Measurements from ENCODE around the gene BCAP31.
"Not testable (repeated sequence)": the region's sequence is repeated elsewhere in the genome, so short reads cannot be mapped to it uniquely, and the experiment has no call there.

The BCAP31 gene

DNA sequence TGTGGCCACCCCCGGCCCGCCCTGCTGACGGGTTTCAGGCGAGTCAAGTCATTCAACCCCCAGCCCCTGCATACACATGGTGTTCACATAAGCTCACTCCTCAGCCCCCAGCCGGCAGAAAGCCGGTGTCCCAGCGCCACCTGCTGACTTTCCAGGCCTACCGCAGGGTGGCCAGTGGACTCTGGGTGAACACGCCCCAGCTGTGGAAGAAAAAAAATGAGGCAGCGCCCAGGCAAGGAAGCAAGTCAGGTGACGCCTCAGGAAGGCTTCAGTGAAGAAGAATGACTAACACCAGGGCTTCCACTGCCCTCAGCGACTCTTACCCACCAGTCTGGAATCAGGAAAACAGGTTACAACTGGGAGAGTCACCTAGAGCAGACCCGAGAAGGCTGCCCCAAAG is 15.8 kb downstream of the BCAP31 start:
- no peak for DNase-seq (ENCODE audit: low read depth)

DNA sequence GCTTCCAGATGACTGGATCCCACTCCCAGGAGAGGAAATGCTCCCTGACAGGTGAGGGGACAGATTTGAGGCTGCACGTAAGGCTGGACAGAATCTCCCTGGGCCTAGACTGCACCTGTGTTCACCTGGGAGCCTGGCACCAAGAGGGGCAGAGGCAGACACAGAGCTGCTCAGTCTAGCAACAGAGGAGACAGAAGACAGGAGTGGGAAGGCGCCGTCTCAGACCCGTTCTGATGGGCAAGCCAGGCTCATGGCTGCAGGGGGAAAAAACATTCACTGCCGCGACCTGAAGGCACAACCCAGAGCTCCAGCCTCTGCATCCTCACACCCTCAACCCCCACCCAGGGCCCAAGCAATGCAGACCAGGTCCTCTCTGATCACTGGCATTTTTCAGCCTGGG is 16.8 kb downstream of the BCAP31 start:
- no peak for DNase-seq (ENCODE audit: low read depth)

DNA sequence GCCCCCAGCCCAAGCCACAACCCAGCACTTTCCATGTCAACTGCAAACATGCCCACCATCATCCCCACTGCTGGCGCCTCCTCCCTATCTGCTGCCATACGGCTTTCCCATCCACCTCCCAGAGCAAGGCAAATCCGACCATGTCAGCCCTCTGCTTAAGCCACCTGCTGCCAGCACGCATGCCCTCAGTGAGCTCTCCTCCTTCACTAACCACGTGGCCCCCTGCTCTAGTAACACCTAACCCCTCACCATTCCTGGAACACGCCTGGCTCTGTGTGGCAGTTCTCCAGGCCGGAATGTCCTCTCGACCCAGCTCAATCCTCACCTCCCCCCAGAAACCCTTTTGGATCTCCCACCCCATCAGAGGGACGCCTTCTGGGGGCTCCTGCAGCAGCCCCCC is 17.4 kb downstream of the BCAP31 start:
- DNase-seq (ENCODE audit: low read depth), result no peak

DNA sequence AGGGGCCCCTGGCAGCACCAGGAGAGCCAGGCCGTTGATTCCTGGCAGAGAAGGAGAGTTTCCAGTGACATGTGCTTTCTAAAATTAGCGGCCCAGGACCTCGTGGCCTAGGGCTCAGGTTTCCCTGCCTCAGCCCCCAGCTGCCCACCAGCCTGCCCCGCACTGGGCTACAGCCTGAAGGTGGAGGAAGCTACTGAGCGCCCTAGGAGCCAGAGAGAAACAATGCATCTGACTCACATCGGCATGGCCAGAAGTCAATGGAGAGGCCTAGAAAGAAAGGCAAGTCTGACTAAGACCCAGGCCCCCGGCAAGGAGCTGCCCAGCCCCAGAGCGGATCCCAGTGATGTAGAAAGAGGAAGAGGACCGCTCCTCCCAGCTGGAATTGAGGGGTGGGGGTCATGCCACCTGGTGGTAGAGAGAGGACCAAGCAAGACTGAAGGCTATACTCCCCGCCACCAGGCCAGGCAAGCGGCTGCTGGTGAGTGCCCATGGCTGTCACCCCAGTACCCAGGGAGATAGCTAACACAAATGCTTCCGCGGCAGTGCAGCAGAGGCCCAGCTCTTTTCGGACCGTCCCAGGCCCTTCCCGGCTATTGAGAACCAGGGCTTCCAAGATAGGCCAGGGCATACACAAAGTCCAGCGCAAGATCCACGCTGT is 18.7 kb downstream of the BCAP31 start:
- not testable (repeated sequence) for DNase-seq (ENCODE audit: low read depth)

DNA sequence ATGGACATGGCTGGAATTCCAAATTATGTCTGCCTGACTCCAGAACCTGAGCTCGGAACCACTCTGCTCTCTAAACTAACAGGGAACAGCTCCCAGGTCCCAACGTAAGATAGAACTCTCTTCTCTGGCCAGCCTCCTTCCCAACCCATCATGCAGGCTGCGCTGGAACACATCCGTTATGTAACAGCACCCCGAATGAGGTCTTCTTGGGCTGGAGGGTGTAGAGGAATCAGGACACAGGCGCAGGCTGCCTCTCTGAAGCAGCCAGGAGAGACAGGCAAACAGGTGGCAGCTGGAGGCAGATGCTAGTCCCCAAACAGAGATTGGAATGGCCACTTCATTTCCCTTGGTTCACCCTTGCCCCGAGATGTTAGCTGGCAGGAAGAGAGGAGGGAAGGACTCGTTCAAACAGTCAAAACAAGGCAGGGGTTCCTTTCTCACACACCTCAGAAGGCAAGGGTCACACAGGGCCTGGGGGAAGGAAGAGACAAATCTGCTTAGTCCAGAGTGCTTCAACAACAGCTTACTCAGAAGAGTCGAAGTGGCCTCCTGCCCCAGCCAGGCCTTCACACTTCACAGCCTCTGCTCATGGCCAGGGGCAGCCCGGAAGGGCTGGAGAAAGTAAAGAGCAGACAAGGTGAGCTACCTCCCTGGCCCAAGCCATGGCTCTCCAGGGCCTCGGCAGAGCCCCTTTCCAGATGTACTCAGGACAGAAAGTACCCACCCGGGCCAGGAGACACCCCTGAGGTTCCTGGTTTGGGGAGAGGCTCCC is 19.4 kb downstream of the BCAP31 start:
- not testable (repeated sequence) for DNase-seq (ENCODE audit: low read depth)

DNA sequence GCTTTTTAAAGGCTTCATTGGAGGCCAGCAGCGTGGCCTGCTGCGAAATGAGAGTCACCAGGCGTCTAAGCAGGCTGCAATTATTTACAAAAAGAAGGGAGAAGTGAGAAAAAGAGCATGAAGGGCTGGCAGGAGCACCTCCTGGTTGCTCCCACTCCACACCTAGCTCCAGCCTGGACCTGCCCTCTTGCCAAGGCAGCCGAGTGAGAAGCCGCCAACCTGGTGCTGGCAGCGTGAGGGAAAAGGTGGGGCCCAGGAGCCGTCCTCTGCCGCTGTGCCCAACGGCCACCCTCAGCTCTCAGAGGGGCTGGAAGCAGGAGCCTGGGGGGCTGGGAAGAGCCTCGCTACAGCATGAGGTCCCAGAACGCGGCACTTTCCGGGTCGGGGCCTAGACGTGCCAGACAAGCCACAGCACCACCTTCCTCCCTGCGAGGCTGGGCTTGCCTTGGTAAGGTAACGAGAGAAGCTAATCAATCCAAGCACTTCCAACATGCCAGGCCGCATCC is 20.1 kb downstream of the BCAP31 start:
- DNase-seq (ENCODE audit: low read depth), result no peak

DNA sequence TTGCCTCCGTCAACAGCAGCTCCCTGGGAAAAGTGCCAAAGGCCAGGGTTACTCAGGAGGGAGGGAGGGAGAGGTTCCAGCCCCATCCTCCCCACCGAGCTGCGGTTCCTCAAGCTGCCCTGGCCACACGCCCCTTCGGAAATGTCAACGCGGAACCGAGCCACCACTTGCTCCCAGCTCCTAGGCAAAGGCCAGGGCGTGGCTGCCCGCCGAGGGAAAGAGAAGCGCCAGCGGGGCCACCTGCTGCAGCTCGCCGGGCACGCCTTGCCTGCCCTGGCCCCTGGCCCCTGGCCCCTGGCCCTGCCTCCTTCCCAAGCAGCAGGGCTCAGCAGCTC is 21.2 kb downstream of the BCAP31 start:
- DNase-seq (ENCODE audit: low read depth), result no peak

DNA sequence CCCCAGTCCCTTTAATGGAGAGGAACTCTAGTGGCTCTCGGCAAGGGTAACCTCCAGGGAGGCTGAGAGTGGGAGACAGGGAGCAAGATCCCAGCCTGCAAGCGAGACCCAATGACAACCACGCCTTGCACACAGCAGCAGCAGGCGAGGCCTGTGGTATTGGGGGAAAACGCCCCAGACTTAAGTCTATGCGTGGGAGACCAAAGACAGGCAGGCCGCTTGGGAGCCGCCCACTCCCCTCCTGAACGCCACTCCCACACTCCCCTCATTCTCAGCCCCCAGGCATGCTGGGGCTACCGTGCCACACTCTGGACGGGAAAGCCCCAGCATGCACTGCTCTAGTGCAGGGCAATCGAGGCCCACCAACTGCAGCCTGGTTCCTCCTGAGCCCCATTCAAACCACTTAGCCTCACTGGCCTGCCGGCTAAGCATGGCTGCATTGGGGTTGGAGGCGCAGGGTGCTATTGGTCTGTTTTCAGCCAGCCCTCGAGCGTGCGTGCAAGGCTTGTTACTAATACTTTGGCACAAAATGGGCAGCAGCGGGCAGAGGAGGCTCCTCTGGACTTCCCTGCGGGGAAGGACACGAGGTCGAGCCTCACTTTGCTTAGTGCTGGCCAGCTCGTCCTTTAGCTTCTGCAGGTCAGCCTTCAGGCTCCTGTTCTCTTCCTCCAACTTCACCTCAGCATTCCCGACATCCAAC is 21.7 kb downstream of the BCAP31 start:
- DNase-seq (ENCODE audit: low read depth), result no peak

DNA sequence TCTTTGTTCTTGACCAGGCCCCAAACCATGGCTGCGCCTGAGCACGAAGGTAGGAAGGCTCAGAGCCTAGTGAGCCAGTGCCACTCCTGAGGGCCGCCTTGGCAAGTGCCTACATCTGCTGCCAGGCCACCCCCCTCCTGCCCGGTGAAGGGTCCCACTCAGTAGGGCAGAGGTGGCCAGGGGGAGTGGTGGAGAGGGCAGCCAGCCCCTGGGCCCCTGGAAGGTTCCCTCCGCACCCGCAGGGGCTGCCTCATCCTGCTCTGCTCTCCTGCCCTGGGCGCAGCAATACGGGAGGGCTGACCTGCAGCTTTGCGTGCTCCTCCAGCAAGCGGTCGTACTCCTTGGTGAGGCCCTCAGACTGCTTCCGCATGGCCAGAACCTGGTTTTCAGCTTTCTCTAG is 22.5 kb downstream of the BCAP31 start:
- DNase-seq (ENCODE audit: low read depth), result no peak

DNA sequence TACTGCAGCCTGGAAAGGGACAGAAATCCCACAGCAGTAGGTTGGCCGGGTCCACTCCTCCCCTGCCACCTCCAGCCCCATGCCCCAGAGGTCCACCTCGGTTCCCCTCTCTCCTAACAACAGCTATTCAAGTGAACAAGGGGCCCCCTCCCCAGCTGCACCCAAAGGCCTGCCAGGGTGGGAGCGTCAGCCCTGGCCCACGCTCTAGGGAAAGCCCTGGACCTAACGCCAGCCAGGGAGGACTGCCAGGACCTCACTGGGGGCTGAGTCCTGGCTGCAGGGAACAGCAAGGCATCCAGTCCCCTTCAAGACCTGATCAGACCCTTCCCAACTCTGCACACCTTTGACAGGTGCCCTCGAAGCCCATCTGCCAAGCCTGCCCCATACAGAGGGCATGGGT is 23.2 kb downstream of the BCAP31 start:
- DNase-seq (ENCODE audit: low read depth), result no peak

DNA sequence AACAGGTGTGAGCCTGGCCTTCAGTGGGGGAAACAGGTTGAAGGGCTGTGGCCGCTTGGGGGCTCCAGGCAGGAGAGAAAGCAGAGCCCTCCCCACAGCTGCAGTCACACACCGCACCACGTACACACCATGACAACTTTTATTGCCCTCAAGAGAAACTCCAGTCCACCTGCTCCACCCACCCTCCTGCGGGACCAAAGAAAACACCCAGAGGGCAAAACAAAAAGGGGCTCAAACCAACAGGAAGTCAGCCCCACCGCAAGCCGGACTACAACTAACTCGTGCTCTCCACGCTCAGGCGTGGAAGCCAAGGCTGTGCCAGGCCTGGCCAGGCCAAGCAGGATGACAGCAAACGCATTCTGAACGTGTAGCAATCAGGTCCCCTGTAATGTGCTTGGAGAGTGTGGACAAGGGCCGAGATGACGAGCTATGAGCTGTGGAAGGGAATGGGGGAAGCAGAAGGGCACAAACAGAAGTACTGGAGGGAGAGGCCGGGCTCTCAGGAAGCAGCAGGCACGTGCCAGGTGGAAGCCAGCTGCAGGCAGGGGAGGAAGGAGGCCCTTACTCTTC is 23.7 kb downstream of the BCAP31 start:
- no peak for DNase-seq (ENCODE audit: low read depth)

DNA sequence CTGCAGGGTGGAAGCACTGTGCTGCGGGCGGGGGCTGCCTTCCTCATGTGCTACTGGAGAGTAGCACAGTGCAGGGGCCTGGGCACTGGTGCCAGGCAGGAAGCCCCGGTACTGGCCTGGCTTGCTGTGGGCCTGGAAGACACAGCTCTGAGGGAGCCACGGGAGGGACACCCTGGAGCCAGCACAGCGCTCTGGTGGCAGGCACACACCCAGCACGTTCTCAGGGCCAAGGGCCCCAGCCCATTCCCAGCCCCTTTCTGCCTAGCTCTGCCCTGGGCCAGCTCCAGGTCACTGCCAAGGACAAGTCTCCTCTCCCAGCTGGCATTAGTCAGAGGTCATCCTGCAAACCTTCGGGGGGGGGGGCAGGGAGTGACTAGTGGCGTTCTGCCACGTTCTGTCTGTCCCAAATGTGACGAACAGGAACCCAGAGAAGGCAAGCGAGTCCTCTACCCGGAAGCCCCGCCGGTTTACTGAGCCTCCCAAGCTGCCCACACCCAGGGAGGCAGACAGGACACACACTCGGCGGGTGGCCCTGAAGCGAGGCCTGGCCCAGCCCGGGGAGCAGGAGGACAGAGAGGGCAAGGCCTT is 24.3 kb downstream of the BCAP31 start:
- not testable (repeated sequence) for DNase-seq (ENCODE audit: low read depth)

DNA sequence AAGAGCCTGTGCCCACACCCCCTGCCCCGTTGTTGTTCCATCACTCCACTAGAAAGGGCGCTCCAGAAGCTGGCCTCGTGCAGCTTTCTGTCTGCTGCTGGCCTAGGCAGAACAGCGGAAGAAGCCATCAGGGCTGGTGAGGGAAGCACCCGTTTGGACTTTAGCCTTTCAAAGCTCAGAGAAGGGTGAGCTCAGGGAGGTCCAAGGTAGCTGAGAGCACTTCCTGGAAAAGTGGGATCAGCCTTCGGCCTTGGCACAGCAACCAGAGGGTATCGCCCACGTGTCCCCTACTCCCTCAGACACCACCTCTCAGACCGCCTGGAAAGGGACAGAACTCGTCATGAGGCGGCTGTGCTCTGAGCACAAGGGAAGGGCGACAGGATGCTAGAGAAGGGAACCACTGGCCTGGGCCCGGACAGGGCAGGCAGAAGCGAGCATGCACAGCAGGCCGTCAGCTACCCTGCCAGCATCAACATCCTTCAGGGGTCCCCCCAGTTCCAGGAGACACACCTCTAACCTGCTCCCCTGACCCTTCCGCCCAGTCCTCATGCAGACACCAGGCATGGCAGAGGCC is 24.9 kb downstream of the BCAP31 start:
- DNase-seq (ENCODE audit: low read depth), result not testable (repeated sequence)

DNA sequence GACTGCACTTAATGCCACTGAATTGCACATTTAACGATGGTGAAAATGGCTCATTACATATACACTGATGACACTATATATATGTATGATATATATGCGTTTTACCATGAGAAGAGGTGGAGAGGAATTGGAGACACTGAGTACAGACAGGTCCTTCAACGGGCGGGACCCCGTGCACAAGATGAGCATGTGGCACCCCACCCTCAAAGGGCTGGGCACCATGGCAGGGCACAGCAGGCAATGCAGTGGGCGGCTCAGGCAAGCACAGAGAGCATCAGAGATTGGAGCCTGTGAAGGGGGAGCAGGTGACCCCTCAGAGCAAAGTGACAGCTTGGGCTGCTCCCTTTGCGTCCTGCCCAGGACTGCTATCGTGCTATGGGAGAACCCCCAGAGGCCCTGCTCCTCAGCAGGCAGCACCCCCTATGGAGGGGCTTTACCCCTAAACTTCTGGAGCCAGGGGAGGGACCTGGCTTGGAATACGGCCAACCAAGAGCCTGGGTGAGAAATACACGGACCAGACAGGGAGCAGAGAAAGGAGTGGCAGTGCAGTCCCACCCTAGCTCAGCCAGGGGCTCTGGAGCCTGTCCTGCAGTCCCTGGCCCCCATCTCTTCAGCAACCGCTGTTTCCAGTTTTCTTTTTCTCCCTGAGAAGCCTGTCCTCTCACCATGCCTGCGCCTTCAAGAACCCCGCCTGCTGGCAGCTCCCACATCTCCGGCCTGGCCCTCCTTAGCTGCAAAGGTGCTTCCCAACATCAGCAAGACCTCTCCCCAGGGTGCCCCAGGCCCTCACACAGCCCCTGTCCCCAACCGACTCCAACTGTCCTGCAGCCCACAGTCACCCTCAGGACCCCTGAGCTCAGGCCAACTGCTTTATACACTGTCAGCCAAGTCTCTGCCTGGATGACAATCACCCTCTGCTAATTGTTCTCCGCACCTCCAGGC is 26.0 kb downstream of the BCAP31 start:
- DNase-seq (ENCODE audit: low read depth), result no peak

DNA sequence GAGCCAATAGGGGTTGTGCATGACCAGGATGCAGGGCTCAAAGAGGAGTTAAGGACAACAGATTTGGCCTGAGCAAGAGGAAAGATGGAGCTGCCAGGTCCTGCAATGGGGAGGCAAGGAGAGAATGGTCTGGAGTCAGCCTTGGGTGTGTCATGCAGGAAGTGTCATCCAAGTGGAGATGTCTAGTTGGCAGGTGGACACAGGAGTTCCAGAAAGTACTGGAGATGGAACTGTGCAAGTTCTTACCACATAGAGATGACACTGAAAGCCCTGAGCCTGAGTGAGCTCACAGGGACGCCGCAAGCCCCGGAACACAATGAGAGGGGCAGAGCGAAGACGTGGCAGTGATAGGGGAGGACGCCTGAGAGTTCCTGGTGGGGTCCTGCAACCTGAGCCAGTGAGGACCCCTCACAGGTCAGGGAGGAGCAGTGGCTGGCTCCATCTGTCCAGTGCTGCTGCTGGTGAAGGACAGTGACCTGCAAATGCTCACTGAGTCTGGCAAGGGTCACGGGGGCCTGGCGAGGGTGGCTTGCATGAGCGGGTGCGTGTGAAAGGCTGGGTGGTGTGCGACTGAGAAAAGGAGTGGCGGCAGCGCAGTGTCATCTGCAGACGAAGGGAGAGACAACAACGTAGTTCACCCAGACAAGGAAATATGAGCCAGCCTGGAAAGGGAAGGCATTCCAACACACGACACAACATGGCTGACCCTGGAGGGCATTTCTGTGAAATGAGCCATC is 27.0 kb downstream of the BCAP31 start:
- DNase-seq (ENCODE audit: low read depth), result not testable (repeated sequence)

DNA sequence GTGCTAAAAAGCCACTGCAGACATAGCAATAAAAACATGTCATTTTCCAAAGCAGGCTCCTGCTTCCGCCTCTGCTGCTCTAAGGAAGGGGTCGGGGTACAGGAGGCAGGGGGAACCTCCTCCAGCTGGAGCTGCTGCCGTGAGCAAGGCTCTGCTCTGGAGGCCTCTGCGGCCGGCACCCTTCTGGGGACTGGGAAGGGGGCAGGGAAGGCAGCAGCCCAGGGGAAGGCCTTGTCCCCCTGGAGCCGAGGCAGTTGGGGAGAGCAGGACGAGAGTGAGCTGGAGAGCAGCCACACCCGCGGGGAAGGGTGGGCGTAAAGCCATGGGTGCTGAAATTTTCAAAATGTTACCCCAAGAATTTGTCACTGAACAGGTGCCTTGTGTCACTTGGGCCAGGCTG is 27.6 kb downstream of the BCAP31 start:
- DNase-seq (ENCODE audit: low read depth), result not testable (repeated sequence)

DNA sequence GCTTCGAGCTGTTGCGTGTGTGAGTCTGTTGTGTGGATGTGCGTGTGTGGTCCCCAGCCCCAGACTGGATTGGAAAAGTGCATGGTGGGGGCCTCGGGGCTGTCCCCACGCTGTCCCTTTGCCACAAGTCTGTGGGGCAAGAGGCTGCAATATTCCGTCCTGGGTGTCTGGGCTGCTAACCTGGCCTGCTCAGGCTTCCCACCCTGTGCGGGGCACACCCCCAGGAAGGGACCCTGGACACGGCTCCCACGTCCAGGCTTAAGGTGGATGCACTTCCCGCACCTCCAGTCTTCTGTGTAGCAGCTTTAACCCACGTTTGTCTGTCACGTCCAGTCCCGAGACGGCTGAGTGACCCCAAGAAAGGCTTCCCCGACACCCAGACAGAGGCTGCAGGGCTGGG is 28.1 kb downstream of the BCAP31 start:
- DNase-seq (ENCODE audit: low read depth), result no peak

DNA sequence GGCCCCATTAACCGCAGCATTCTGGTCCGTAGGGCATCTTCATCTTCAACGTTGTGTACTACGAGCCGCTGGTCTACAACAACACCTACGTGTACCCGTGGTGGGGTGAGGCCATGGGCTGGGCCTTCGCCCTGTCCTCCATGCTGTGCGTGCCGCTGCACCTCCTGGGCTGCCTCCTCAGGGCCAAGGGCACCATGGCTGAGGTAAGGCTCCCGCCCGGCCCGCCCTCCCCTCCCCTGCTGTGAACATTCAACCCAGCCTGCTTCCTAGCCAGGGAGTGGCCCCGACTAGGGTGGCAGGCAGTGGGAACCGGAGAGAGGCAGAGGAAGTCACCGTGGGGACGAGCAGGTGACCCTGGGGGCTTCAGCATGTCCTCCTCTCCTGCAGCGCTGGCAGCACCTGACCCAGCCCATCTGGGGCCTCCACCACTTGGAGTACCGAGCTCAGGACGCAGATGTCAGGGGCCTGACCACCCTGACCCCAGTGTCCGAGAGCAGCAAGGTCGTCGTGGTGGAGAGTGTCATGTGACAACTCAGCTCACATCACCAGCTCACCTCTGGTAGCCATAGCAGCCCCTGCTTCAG is 29.4 kb downstream of the BCAP31 start:
- no peak for DNase-seq (ENCODE audit: low read depth)

DNA sequence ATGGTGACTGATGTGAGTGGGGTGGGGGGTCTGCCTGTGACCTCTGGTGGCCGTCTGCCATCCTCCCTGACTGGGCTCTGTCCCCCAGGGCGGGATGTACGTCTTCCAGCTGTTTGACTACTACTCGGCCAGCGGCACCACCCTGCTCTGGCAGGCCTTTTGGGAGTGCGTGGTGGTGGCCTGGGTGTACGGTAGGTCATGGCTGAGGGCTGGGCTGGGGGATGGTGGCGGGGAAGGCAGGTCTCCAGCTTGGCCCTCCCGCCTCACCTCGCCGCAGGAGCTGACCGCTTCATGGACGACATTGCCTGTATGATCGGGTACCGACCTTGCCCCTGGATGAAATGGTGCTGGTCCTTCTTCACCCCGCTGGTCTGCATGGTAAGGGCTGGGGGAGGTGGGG is 29.9 kb downstream of the BCAP31 start:
- DNase-seq (ENCODE audit: low read depth), result not testable (repeated sequence)

Measured in CMK (cell line).